Measurements from ENCODE around the gene LTF. TPM values are rescaled to one million over a fixed set of nuclear protein-coding genes. Genes with fewer than 3 reads are reported as not detected.

Gene LTF
- total RNA-seq, 1 experiment from 2014 or later = not detected

DNA sequence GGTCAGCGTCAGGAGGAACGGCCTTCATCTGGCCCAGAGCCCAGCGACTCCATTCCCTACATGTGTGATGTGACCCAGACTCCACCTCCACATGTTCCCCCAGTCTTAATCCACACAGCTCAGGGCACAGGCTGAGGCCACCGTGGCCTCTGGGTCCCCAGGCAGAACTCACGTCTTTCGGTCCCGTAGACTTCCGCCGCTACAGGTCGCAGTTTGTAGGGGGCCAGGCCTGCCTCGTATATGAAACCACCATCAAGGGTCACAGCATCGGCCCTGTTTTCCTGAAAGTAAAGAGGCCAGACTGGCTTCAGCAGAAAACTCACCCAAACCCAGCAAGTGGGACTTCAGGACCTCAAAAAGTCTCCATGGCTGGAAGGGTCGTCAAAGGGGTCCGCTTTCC lies 8.6 kb downstream of the LTF start:
- H3K9ac ChIP-seq (ENCODE audit: low read length) = no peak overlapping the region
- H3K79me2 ChIP-seq (ENCODE audit: insufficient read depth, low read length) = no peaks in the 10 kb centered on the region
- intact Hi-C loops (cut with micrococcal nuclease) = no loop called here
- H3K9me3 ChIP-seq (ENCODE audit: control insufficient read depth in 1 of 2, insufficient read depth in 1 of 2, low read depth in 1 of 2, low read length in 2 of 2) = no peaks in the 10 kb centered on the region
- ATAC-seq (no peak), DNase-seq (ENCODE audit: low read depth, low spot score) (no peak)
- H3K9me2 ChIP-seq (ENCODE audit: insufficient read depth) = no peaks in the 10 kb centered on the region
- CTCF ChIA-PET = no interaction called here
- POLR2A ChIA-PET = no interaction called here
- TF ChIP-seq EZH2 (IDR thresholded peaks at IDR 0.05) (no peak), TCF7L2 (IDR thresholded peaks at IDR 0.05; ENCODE audit: borderline replicate concordance, extremely low read depth, insufficient read depth, insufficient read length) (no peak), POLR2A (IDR thresholded peaks at IDR 0.05; ENCODE audit: borderline replicate concordance, extremely low read depth, insufficient read depth, insufficient read length) (no peak)
- no peaks in the 10 kb centered on the region for H4K20me1 ChIP-seq (ENCODE audit: insufficient read depth)
- H3K27me3 ChIP-seq (ENCODE audit: insufficient read depth, low read length) = peaks cover 12% of the 10 kb centered on the region; the same call in 1 of the 2 replicates
- H3K4me1 ChIP-seq (ENCODE audit: control insufficient read depth in 1 of 2, insufficient read depth in 2 of 2, low read length in 2 of 2) = no peaks in the 10 kb centered on the region; a peak in 1 of 4 replicates
- no peak overlapping the region for H3K4me2 ChIP-seq (ENCODE audit: low read length)
- H2AFZ ChIP-seq (ENCODE audit: low read depth, low read length, poor library complexity, severe bottlenecking) = no peak overlapping the region
- no peak overlapping the region for H3K4me3 ChIP-seq (replicated peaks in 1 of 2; ENCODE audit: low read depth in 1 of 2, low read length in 2 of 2)
- no peaks in the 10 kb centered on the region for H3K36me3 ChIP-seq (ENCODE audit: control insufficient read depth in 1 of 2, insufficient read depth in 2 of 2, low read length in 2 of 2)
- RAD21 ChIA-PET (ENCODE audit: low non-redundant PET in 1 of 2, low total read pairs in 2 of 2, uncharacterized antibody in 2 of 2, unreplicated experiment in 2 of 2) = no interaction called here
- H3K27ac ChIP-seq (ENCODE audit: low read depth, low read length) = no peak overlapping the region
- no TSS peak for BruUV-seq (replicated peaks)

DNA sequence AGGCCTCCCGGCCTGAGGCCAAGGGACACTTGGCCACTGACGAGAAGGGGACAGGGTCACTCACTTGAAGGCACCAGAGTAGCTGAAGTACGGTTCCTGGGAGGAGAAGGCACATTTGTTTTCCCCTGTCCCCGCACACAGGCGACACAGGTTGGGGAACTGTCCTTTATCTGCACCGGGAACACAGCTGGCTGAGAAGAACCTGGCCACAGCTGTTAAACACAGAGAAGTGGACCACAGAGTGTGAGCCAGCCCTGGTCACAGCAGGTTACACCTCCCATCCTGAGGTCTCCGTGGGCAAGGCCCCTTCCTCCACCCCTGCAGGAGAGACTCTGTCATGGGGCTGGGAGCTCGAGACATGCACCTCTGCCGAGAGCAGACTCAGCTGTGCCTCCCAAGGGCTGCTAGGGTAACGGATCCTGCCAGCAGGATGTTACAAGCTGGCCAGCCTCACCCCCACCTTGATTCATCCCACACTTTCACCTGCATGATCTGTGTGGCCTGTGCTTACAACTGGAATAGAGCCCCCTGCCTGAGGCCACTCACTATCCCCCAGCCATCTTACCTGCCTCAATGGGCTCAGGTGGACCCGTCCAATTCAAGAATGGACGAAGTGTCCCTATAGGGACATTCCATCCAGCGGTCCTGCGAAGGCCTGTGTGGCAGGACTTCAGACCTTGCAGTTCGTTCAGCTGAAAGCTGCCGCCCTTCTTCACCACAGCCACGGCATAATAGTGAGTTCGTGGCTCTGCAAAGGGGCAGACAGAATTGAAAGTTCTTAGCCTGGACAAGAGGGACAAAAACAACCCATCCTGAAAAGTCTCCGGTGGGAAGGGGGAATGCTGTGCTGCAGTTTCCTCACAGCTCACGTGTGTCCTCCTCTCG lies 9.2 kb downstream of the LTF start:
- H3K9me2 ChIP-seq (ENCODE audit: insufficient read depth) = no peaks in the 10 kb centered on the region
- DNase-seq (ENCODE audit: low read depth, low spot score) = no peak
- no peaks in the 10 kb centered on the region for H3K36me3 ChIP-seq (ENCODE audit: control insufficient read depth in 1 of 2, insufficient read depth in 2 of 2, low read length in 2 of 2)
- H4K20me1 ChIP-seq (ENCODE audit: insufficient read depth) = no peaks in the 10 kb centered on the region
- H2AFZ ChIP-seq (ENCODE audit: low read depth, low read length, poor library complexity, severe bottlenecking) = no peak overlapping the region
- no peak overlapping the region for H3K9ac ChIP-seq (ENCODE audit: low read length)
- ChIA-PET POLR2A (no interaction called here), RAD21 (ENCODE audit: low non-redundant PET in 1 of 2, low total read pairs in 2 of 2, uncharacterized antibody in 2 of 2, unreplicated experiment in 2 of 2) (no interaction called here), CTCF (interaction anchor here (1.5 kb wide), 1 partner anchor 33 kb away, joined by 4 read pairs; no protein-coding TSS in a partner anchor)
- no peak for ATAC-seq
- no peak overlapping the region for H3K4me2 ChIP-seq (ENCODE audit: low read length)
- no peak overlapping the region for H3K4me3 ChIP-seq (replicated peaks in 1 of 2; ENCODE audit: low read depth in 1 of 2, low read length in 2 of 2)
- intact Hi-C loops (cut with micrococcal nuclease) = no loop called here
- BruUV-seq (replicated peaks) = no TSS peak
- H3K27ac ChIP-seq (ENCODE audit: low read depth, low read length) = no peak overlapping the region
- no peaks in the 10 kb centered on the region for H3K9me3 ChIP-seq (ENCODE audit: control insufficient read depth in 1 of 2, insufficient read depth in 1 of 2, low read depth in 1 of 2, low read length in 2 of 2)
- no peaks in the 10 kb centered on the region for H3K79me2 ChIP-seq (ENCODE audit: insufficient read depth, low read length)
- no peaks in the 10 kb centered on the region; a peak in 1 of 4 replicates for H3K4me1 ChIP-seq (ENCODE audit: control insufficient read depth in 1 of 2, insufficient read depth in 2 of 2, low read length in 2 of 2)
- 0 out of 2 replicates have a peak, but pooled peaks cover 13% of the 10 kb centered on the region for H3K27me3 ChIP-seq (ENCODE audit: insufficient read depth, low read length)
- no peak for TF ChIP-seq ZNF274 (IDR thresholded peaks at IDR 0.05; ENCODE audit: low read depth, low read length)
- no peak for TF ChIP-seq TCF7L2 (IDR thresholded peaks at IDR 0.05; ENCODE audit: borderline replicate concordance, extremely low read depth, insufficient read depth, insufficient read length)
- TF ChIP-seq RAD21 (IDR thresholded peaks at IDR 0.05; ENCODE audit: low read depth) = no peak
- TF ChIP-seq, protein P1, sequence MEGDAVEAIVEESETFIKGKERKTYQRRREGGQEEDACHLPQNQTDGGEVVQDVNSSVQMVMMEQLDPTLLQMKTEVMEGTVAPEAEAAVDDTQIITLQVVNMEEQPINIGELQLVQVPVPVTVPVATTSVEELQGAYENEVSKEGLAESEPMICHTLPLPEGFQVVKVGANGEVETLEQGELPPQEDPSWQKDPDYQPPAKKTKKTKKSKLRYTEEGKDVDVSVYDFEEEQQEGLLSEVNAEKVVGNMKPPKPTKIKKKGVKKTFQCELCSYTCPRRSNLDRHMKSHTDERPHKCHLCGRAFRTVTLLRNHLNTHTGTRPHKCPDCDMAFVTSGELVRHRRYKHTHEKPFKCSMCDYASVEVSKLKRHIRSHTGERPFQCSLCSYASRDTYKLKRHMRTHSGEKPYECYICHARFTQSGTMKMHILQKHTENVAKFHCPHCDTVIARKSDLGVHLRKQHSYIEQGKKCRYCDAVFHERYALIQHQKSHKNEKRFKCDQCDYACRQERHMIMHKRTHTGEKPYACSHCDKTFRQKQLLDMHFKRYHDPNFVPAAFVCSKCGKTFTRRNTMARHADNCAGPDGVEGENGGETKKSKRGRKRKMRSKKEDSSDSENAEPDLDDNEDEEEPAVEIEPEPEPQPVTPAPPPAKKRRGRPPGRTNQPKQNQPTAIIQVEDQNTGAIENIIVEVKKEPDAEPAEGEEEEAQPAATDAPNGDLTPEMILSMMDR (IDR thresholded peaks at IDR 0.05 in 2 of 3, conservative IDR thresholded peaks at IDR 0.05 in 1 of 3; ENCODE audit: borderline replicate concordance in 1 of 3, insufficient read depth in 1 of 3, low read depth in 2 of 3, low read length in 2 of 3) = no peak
- TF ChIP-seq YY1 (IDR thresholded peaks at IDR 0.05; ENCODE audit: extremely low read depth, insufficient replicate concordance, low read depth, low read length) = no peak
- TF ChIP-seq SIN3A (IDR thresholded peaks at IDR 0.05; ENCODE audit: low read depth) = no peak
- TF ChIP-seq MAX (IDR thresholded peaks at IDR 0.05) = no peak
- TF ChIP-seq, protein P2, sequence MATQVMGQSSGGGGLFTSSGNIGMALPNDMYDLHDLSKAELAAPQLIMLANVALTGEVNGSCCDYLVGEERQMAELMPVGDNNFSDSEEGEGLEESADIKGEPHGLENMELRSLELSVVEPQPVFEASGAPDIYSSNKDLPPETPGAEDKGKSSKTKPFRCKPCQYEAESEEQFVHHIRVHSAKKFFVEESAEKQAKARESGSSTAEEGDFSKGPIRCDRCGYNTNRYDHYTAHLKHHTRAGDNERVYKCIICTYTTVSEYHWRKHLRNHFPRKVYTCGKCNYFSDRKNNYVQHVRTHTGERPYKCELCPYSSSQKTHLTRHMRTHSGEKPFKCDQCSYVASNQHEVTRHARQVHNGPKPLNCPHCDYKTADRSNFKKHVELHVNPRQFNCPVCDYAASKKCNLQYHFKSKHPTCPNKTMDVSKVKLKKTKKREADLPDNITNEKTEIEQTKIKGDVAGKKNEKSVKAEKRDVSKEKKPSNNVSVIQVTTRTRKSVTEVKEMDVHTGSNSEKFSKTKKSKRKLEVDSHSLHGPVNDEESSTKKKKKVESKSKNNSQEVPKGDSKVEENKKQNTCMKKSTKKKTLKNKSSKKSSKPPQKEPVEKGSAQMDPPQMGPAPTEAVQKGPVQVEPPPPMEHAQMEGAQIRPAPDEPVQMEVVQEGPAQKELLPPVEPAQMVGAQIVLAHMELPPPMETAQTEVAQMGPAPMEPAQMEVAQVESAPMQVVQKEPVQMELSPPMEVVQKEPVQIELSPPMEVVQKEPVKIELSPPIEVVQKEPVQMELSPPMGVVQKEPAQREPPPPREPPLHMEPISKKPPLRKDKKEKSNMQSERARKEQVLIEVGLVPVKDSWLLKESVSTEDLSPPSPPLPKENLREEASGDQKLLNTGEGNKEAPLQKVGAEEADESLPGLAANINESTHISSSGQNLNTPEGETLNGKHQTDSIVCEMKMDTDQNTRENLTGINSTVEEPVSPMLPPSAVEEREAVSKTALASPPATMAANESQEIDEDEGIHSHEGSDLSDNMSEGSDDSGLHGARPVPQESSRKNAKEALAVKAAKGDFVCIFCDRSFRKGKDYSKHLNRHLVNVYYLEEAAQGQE (IDR thresholded peaks at IDR 0.05; ENCODE audit: low read depth) = no peak
